BJ (cell line): ENCODE results near the gene CABP7. TPM values are rescaled to one million over a fixed set of nuclear protein-coding genes. Genes with fewer than 3 reads are reported as not detected.
A peak's percentile ranks its signal among the peaks of the same experiment; 100 is the strongest.

ENCODE experiments used
- CTCF ChIA-PET: fragments of 350-600 bp; formaldehyde crosslinking; extraction: SDS; loops from one replicate; lab custom pipeline; 2021; ENCODE audit warnings: antibody characterized with exemption, inconsistent platforms; lab: Yijun Ruan, JAX
- POLR2A ChIA-PET: fragments of 300-600 bp; sonication (Branson Sonifier 250); formaldehyde crosslinking; extraction: SDS; loops from one replicate; lab custom pipeline; 2021; ENCODE audit warnings: antibody characterized with exemption; lab: Charles Lee
- DNase-seq: peaks from one replicate; pipeline ENCODE4 v3.0.0-alpha.2; 2011; ENCODE audit warnings: low read depth
- H3K27me3 ChIP-seq: 2 replicates; pipeline ENCODE4 v1.6.0; 2011; ENCODE audit warnings: low read length; ENCODE audit not compliant: control insufficient read depth, insufficient read depth
- H3K36me3 ChIP-seq: 2 replicates; pipeline ENCODE4 v1.5.1; 2011; ENCODE audit warnings: low read length; ENCODE audit not compliant: control insufficient read depth, insufficient read depth
- H3K4me3 ChIP-seq: 2 replicates; pipeline ENCODE4 v1.5.1; 2011; ENCODE audit warnings: low read depth, mild to moderate bottlenecking, control low read depth, low read length
- polyA plus RNA-seq: library from polyadenylated mRNA; depleted of rRNA; stranded (reverse); fragments of >200 nt; gene quantifications from 2 replicates; pipeline ENCODE4 v1.2.3, GENCODE V29; 2011
- TF ChIP-seq, protein P1 (sequence below): IDR thresholded peaks from 2 replicates; pipeline ENCODE4 v1.5.1; 2011; ENCODE audit warnings: low read depth, mild to moderate bottlenecking, control low read depth, inconsistent platforms, low read length, moderate library complexity; ENCODE audit not compliant: insufficient read depth

The CABP7 gene
- polyA plus RNA-seq, 1 experiment, result 0.02 TPM

DNA sequence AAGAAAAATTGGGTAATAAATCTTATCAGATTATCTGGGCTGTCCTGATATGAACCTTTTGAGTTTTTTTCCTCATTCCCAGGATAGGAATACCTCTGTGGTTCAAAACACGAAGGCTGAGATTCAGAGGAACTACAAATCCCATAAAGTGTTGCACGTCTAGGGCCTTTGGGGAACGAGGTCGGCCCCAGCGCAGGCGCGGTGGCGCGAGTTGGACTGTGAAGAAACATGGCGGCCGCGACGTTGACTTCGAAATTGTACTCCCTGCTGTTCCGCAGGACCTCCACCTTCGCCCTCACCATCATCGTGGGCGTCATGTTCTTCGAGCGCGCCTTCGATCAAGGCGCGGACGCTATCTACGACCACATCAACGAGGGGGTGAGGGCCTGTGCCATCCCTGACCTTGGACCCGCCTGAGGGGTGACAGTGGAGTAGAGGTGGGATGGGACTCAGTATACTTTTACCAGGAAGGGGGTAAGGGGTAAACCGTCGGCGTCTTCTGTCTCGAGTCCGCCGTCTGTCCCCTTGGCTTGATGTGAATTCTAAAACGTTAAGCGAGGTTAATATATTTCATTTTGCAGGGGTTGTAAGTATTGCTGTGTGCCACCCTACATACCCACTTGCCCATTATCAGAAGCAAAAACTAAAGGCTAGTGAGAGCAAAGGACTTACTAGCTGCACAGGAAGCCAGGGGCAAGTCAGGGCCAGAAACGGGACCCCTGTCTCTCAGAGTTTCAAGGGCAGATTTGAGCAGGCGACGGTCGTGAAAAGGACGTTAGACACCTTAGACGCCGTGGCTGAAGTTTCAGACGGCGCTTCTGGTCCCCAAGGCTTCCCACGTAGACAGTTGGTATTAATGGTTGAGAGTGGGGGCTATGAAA, 47.6 kb downstream of the CABP7 start, which contains the start of gene UQCR10:
TSS of gene UQCR10 (plus strand) at position 199 of the 881 bp plus-strand sequence. CDS start at position 229, 30 bp downstream.
- H3K27me3 ChIP-seq, result no peaks in the 10 kb centered on the region
- DNase-seq, result no peak
- TF ChIP-seq, protein P1, sequence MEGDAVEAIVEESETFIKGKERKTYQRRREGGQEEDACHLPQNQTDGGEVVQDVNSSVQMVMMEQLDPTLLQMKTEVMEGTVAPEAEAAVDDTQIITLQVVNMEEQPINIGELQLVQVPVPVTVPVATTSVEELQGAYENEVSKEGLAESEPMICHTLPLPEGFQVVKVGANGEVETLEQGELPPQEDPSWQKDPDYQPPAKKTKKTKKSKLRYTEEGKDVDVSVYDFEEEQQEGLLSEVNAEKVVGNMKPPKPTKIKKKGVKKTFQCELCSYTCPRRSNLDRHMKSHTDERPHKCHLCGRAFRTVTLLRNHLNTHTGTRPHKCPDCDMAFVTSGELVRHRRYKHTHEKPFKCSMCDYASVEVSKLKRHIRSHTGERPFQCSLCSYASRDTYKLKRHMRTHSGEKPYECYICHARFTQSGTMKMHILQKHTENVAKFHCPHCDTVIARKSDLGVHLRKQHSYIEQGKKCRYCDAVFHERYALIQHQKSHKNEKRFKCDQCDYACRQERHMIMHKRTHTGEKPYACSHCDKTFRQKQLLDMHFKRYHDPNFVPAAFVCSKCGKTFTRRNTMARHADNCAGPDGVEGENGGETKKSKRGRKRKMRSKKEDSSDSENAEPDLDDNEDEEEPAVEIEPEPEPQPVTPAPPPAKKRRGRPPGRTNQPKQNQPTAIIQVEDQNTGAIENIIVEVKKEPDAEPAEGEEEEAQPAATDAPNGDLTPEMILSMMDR, result no peak
- POLR2A ChIA-PET, result interaction anchor here (0.6 kb wide), 1 partner anchor 330 kb away, joined by 3 read pairs; no protein-coding TSS in a partner anchor
- peak within 1 kb of the TSS; percentile 85 for H3K4me3 ChIP-seq
- peaks cover 4% of the 10 kb centered on the region for H3K36me3 ChIP-seq
- CTCF ChIA-PET, result interaction anchor here (0.6 to 1.9 kb wide), 5 partner anchors 26 to 322 kb away, joined by 3 to 7 read pairs (median 3); no protein-coding TSS in a partner anchor

DNA sequence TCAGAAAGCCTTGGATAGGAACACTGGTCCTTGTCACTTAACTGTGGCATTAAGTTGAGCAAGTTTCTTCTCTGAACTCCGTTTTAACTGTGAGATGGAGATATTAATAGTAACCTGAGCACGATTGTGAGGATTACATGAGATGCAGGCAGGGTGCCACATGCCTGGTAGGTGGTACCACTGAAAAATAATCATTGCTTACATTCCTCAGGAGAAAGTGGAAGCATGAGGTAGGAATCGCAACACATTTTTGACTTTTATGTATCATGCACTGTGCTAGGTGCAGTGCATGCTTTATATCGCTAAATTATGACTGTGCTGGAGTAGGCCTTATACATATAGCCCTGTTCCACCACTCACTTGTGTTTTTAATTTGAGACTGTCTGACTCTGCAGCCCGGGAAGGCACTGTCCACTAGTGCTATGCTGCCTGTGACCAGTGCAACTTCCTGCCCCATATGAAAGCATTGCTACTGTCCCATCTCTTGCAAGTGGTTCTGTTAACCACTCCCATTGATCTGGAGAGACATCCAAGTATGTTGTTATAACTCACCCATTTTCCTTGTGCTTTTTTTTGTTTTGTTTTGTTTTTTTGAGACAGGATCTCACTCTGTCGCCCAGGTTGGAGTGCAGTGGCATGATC, 48.4 kb downstream of the CABP7 start:
- ChIA-PET POLR2A (no interaction called here), CTCF (no interaction called here)
- peak overlapping the region; percentile 85 for H3K4me3 ChIP-seq
- no peak for DNase-seq
- peaks cover 4% of the 10 kb centered on the region for H3K36me3 ChIP-seq
- no peaks in the 10 kb centered on the region for H3K27me3 ChIP-seq
- TF ChIP-seq, protein P1, result no peak

DNA sequence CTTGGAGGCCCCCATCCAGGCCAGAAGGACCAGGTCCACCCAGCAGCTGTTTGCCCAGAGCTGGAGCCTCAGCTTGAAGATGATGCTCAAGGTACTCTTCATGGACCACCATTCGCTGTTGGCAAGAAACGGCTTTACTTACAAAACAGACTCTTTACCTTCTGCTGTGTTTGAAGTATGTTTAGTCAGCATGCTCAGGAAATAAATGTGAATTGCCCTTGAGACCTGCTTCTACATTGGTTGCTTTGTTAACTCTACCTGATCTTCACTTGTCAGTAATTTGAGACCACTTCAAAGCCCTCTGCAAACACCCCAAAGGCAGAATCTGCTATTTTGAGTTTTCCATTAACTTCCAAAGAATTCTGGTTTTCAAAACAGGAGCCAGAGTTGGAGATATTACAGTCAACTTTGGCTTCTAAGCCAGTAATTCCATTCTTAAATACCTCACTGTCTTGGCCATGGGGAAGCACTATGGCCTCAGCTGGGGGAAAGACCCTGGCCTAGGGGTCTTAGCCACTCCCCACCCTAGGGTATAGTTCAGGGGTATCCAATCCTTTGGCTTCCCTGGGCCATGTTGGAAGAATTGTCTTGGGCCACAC, 50.0 kb downstream of the CABP7 start:
- peaks cover 4% of the 10 kb centered on the region for H3K36me3 ChIP-seq
- H3K27me3 ChIP-seq, result no peaks in the 10 kb centered on the region
- ChIA-PET POLR2A (no interaction called here), CTCF (interaction anchor here (0.6 to 1.2 kb wide), 3 partner anchors 8 to 237 kb away, joined by 3 to 4 read pairs (median 3); no protein-coding TSS in a partner anchor)
- H3K4me3 ChIP-seq, result no peak overlapping the region
- TF ChIP-seq, protein P1, result no peak
- DNase-seq, result no peak

DNA sequence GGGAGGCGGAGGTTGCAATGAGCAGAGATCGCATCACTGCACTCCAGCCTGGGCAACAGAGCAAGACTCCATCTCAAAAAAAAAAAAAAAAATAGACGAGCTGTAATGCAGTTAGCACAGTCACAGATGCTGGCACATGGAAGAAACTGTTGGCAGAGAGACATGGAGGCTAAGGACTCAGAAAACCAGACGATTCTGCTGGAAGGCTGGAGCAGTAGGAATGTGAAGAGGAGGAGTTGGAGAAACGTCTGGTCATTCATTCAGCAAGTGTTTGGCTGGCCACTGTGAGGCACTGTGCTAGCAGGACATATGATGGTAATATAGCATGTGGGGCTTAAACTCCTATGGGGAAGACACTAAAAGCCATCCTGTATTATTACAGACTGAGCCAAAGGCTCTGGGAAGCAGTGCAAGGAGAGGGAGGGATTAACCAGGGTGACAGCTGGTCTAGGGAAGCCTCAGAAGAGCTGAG, 52.4 kb downstream of the CABP7 start:
- TF ChIP-seq, protein P1, result peak; percentile 64
- H3K4me3 ChIP-seq, result no peak overlapping the region
- no peaks in the 10 kb centered on the region for H3K27me3 ChIP-seq
- ChIA-PET CTCF (interaction anchor here (0.7 to 3.3 kb wide), 6 partner anchors 24 to 234 kb away, joined by 3 to 19 read pairs (median 3); no protein-coding TSS in a partner anchor), POLR2A (no interaction called here)
- DNase-seq, result no peak
- H3K36me3 ChIP-seq, result peaks cover 4% of the 10 kb centered on the region
